Thoracic aorta (tissue), 2 donors: Measurements from ENCODE around the gene OOSP3. TPM values are rescaled to one million over a fixed set of nuclear protein-coding genes. Genes with fewer than 3 reads are reported as not detected.

ENCODE experiments used
- ATAC-seq: fragments of 150-250 bp; one replicate; pipeline ENCODE4 v1.8.0; 2017; ENCODE audit warnings: low read depth; ENCODE audit not compliant: insufficient number of reproducible peaks, low FRiP score
- DNase-seq: peaks from one replicate; pipeline ENCODE4 v3.0.0-alpha.2; 2020; ENCODE audit warnings: low spot score
- H3K27ac ChIP-seq, 2 donors: fragments of 200-600 bp; sonication (generic); 1 replicate in 1 of 2; 2 replicates in 1 of 2; pipeline ENCODE4 v1.5.1; 2016; ENCODE audit warnings: mild to moderate bottlenecking in 2 of 2, moderate library complexity in 2 of 2
- H3K27me3 ChIP-seq: fragments of 200-600 bp; sonication (generic); replicated peaks from 2 replicates; pipeline ENCODE4 v1.6.0; 2016; ENCODE audit warnings: mild to moderate bottlenecking; ENCODE audit not compliant: insufficient read depth
- H3K36me3 ChIP-seq: fragments of 200-600 bp; sonication (generic); one replicate; pipeline ENCODE4 v1.5.1; 2016
- H3K4me1 ChIP-seq, 2 donors: fragments of 200-600 bp; sonication (generic); 1 replicate in 1 of 2; 2 replicates in 1 of 2; pipeline versions ENCODE4 v1.5.1 to v1.6.0; 2016; ENCODE audit warnings: low read depth in 2 of 2, mild to moderate bottlenecking in 1 of 2; ENCODE audit not compliant: control insufficient read depth in 1 of 2
- H3K4me3 ChIP-seq: fragments of 200-600 bp; sonication (generic); 2 replicates; pipeline ENCODE4 v1.5.1; 2016; ENCODE audit warnings: mild to moderate bottlenecking
- H3K9me3 ChIP-seq: fragments of 200-600 bp; sonication (generic); 2 replicates; pipeline ENCODE4 v1.5.1; 2016
- CTCF ChIP-seq: fragments of 200-600 bp; sonication (generic); IDR thresholded peaks from one replicate; pipeline ENCODE4 v1.5.1; 2019; ENCODE audit warnings: antibody characterized with exemption
- total RNA-seq, 2 donors: library from RNA; depleted of rRNA; stranded (reverse); fragments of >200 nt; gene quantifications; one replicate each; pipeline versions ENCODE4 v1.1.0 to v1.2.3, GENCODE V29; 2016

OOSP3 gene
- total RNA-seq, 2 donors from 2014 or later = not detected

- H3K9me3 ChIP-seq = peaks cover 5% of the 10 kb centered on the region
- H3K27me3 ChIP-seq = no peaks in the 10 kb centered on the region
- ATAC-seq = no peak
Observed at GRCh38 chr11:59894616-59895015, 16.0 kb downstream of the OOSP3 start.

GRCh38 chr11:59898046-59898445, 19.5 kb downstream of the OOSP3 start:
- Histone ChIP-seq H3K4me1 (no peaks in the 10 kb centered on the region), H3K9me3 (no peaks in the 10 kb centered on the region), H3K4me3 (no peak overlapping the region), H3K27me3 (no peaks in the 10 kb centered on the region), H3K36me3 (no peaks in the 10 kb centered on the region), H3K27ac (no peak overlapping the region)
- ATAC-seq (no peak), DNase-seq (no peak)
- no peak for TF ChIP-seq CTCF

More at GRCh38 chr11:59894616-59895015, 16.0 kb downstream of the OOSP3 start:
- Histone ChIP-seq H3K36me3 (no peaks in the 10 kb centered on the region), H3K4me3 (no peak overlapping the region), H3K4me1 (no peaks in the 10 kb centered on the region), H3K27ac (no peak overlapping the region)
- no peak for DNase-seq
- TF ChIP-seq CTCF = no peak

- H3K27me3 ChIP-seq = no peaks in the 10 kb centered on the region
- H3K27ac ChIP-seq = no peak overlapping the region
- no peak overlapping the region for H3K4me3 ChIP-seq
- no peaks in the 10 kb centered on the region for H3K9me3 ChIP-seq
- DNase-seq = no peak
- no peak for TF ChIP-seq CTCF
- no peaks in the 10 kb centered on the region for H3K36me3 ChIP-seq
- no peak for ATAC-seq
- no peaks in the 10 kb centered on the region for H3K4me1 ChIP-seq
Observed at GRCh38 chr11:59898650-59899049, 20.1 kb downstream of the OOSP3 start.

GRCh38 chr11:59899532-59899931, 20.9 kb downstream of the OOSP3 start:
- Histone ChIP-seq H3K27me3 (no peaks in the 10 kb centered on the region), H3K4me3 (no peak overlapping the region), H3K36me3 (no peaks in the 10 kb centered on the region), H3K27ac (no peak overlapping the region), H3K4me1 (no peaks in the 10 kb centered on the region), H3K9me3 (no peaks in the 10 kb centered on the region)
- no peak for TF ChIP-seq CTCF
- no peak for ATAC-seq
- DNase-seq = no peak

GRCh38 chr11:59900366-59901126, 22.0 kb downstream of the OOSP3 start:
- Histone ChIP-seq H3K4me1 (no peaks in the 10 kb centered on the region), H3K9me3 (no peaks in the 10 kb centered on the region), H3K4me3 (no peak overlapping the region), H3K36me3 (no peaks in the 10 kb centered on the region), H3K27me3 (no peaks in the 10 kb centered on the region), H3K27ac (no peak overlapping the region)
- DNase-seq (no peak), ATAC-seq (no peak)
- no peak for TF ChIP-seq CTCF
